Fibroblast of the aortic adventitia (primary cell): Measurements from ENCODE around the gene DIPK1C. TPM values are rescaled to one million over a fixed set of nuclear protein-coding genes. Genes with fewer than 3 reads are reported as not detected.

ENCODE experiments used
- DNase-seq: peaks from one replicate; pipeline ENCODE4 v3.0.0-alpha.2; 2010; ENCODE audit warnings: low read depth
- H3K4me3 ChIP-seq: 2 replicates; pipeline ENCODE4 v1.5.1; 2011; ENCODE audit warnings: low read depth, mild to moderate bottlenecking, control low read depth, low read length, moderate library complexity
- CTCF ChIP-seq: IDR thresholded peaks from 2 replicates; pipeline ENCODE4 v1.5.1; 2011; ENCODE audit warnings: mild to moderate bottlenecking, low read length, control low read depth, inconsistent platforms; ENCODE audit not compliant: insufficient read depth
- total RNA-seq: library from RNA; depleted of rRNA; stranded (reverse); fragments of >200 nt; gene quantifications from 2 replicates; pipeline ENCODE4 v1.2.3, GENCODE V29; 2012; ENCODE audit warnings: low replicate concordance

The DIPK1C gene
- total RNA-seq, 1 donor, result not detected

DNA sequence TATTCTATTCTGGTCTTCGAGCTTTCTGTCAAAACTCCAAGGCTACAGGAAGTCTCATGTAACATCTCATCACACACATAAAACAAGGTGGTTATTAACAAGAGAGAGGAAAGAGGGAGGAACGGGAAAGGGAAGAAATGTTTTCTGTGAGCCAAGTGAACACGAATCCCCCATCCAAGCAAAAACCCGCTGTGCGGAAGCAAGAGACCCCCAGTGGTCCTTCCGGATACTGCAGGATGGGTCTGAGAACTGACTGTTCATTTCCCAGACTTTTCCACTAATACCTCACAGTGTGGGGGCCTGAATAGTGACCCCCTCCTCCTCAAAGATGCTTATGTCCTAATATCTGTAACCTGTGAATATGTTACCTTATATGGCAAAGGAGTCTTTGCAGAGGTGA is 19.0 kb upstream of the DIPK1C start:
- H3K4me3 ChIP-seq, result no peak overlapping the region
- peak; percentile 84 for TF ChIP-seq CTCF
- DNase-seq, result peak; percentile 19

GRCh38 chr18:74473976-74474640 is 17.0 kb upstream of the DIPK1C start:
- no peak for DNase-seq
- H3K4me3 ChIP-seq, result no peak overlapping the region
- TF ChIP-seq CTCF, result no peak

DNA sequence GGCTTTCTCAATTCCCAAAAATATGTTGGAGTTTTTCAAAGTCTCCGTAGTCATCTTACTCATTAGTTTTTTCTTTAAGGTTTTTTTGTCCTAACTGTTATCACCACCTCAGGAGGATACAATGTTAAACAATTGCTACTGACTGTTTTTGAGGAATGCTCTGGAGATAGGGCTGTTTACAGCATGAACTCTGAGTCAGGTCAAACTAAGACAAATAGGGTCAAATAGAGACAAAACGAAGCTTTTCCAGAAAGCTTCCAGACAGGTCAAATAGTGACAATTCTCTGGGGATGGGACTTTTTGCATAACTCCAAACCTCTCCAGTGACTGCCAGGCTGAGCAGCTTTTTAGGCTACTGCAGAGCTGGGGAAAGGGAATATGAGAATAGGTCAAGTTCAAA is 15.2 kb upstream of the DIPK1C start:
- TF ChIP-seq CTCF, result no peak
- no peak for DNase-seq
- H3K4me3 ChIP-seq, result no peak overlapping the region

- TF ChIP-seq CTCF, result no peak
- DNase-seq, result peak; percentile 78
Observed at GRCh38 chr18:74468547-74469061, 11.5 kb upstream of the DIPK1C start.

DNA sequence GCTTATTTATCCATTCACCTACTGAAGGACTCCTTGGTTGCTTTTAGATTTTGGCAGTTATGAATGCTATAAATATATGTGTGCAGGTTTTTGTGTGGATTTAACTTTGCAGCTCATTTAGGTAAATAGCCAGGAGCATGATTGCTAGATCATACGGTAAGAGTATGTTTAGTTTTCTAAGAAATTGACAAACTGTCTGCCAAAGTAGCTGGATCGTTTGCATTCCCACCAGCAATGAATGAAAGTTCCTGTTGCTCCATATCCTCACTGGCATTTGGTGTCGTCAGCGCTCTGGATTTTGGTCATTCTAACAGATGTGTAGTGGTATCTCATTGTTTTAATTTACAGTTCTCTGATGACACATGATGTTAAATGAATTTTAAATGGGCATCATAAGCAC is 8.7 kb upstream of the DIPK1C start:
- no peak overlapping the region for H3K4me3 ChIP-seq
- TF ChIP-seq CTCF, result no peak
- no peak for DNase-seq

More at GRCh38 chr18:74468547-74469061, 11.5 kb upstream of the DIPK1C start:
- H3K4me3 ChIP-seq, result no peak overlapping the region

- DNase-seq, result no peak
- no peak for TF ChIP-seq CTCF
Observed at GRCh38 chr18:74463983-74464382, 6.9 kb upstream of the DIPK1C start.

GRCh38 chr18:74463254-74463653 is 6.1 kb upstream of the DIPK1C start:
- no peak for TF ChIP-seq CTCF

More at GRCh38 chr18:74463983-74464382, 6.9 kb upstream of the DIPK1C start:
- no peak overlapping the region for H3K4me3 ChIP-seq

More at GRCh38 chr18:74463254-74463653, 6.1 kb upstream of the DIPK1C start:
- H3K4me3 ChIP-seq, result no peak overlapping the region
- DNase-seq, result peak; percentile 6
